H1 (cell line): ENCODE results near the gene GCK. TPM values are rescaled to one million over a fixed set of nuclear protein-coding genes. Genes with fewer than 3 reads are reported as not detected.

ENCODE experiments used
- CTCF ChIA-PET: fragments of 300-600 bp; sonication (Branson Sonifier 250); formaldehyde crosslinking; loops from one replicate; lab custom pipeline; 2021; ENCODE audit not compliant: partially characterized antibody; lab: Charles Lee
- POLR2A ChIA-PET: fragments of 300-600 bp; sonication (Branson Sonifier 250); formaldehyde crosslinking; loops from one replicate; lab custom pipeline; 2021; ENCODE audit warnings: inconsistent platforms; ENCODE audit not compliant: partially characterized antibody; lab: Charles Lee
- DNase-seq, 2 experiments: peaks; one replicate each; pipeline versions ENCODE4 v3.0.0 to v3.0.0-alpha.2; 2010 to 2022; ENCODE audit warnings: low spot score in 2 of 2, low read depth in 1 of 2, mixed read lengths in 1 of 2
- FAIRE-seq: peaks from 2 replicates; lab custom pipeline; 2011; peaks lifted over from hg19 to GRCh38; lab: Jason Lieb, UNC
- H2AFZ ChIP-seq: 2 replicates; pipeline ENCODE4 v1.8.1; 2012; ENCODE audit warnings: low read length, inconsistent platforms
- H2AK5ac ChIP-seq: 2 replicates; pipeline ENCODE4 v1.6.1; 2013; ENCODE audit warnings: low read depth, low read length
- H2BK120ac ChIP-seq: replicated peaks from 2 replicates; pipeline ENCODE3; 2013; ENCODE audit warnings: low read depth, low read length, inconsistent platforms
- H2BK12ac ChIP-seq: 2 replicates; pipeline ENCODE4 v1.6.1; 2013; ENCODE audit warnings: low read depth, low read length
- H2BK15ac ChIP-seq: 2 replicates; pipeline ENCODE4 v1.6.1; 2013; ENCODE audit warnings: low read length
- H2BK20ac ChIP-seq: 2 replicates; pipeline ENCODE4 v1.6.1; 2013; ENCODE audit warnings: low read length
- H2BK5ac ChIP-seq: 2 replicates; pipeline ENCODE4 v1.6.1; 2013; ENCODE audit warnings: low read depth, low read length
- H3K14ac ChIP-seq: 2 replicates; pipeline ENCODE4 v1.6.1; 2013; ENCODE audit warnings: inconsistent platforms; ENCODE audit not compliant: insufficient read length
- H3K18ac ChIP-seq: 2 replicates; pipeline ENCODE4 v1.6.1; 2013; ENCODE audit warnings: low read length; ENCODE audit errors: extremely low read depth
- H3K23ac ChIP-seq: 2 replicates; pipeline ENCODE4 v1.6.1; 2013; ENCODE audit warnings: inconsistent platforms; ENCODE audit not compliant: insufficient read length
- H3K23me2 ChIP-seq: 2 replicates; pipeline ENCODE4 v1.6.1; 2013; ENCODE audit warnings: low read depth, low read length
- H3K27ac ChIP-seq: 2 replicates; pipeline ENCODE4 v1.6.1; 2011; ENCODE audit warnings: low read depth, low read length, inconsistent platforms
- H3K27me3 ChIP-seq, 4 experiments: replicated peaks in 1 of 4; 1 replicate in 1 of 4; 2 replicates in 3 of 4; pipeline versions ENCODE4 v1.6.1 to v1.8.1; 2011 to 2013; ENCODE audit warnings: low read length in 3 of 4, mild to moderate bottlenecking in 3 of 4, inconsistent platforms in 2 of 4, mixed read lengths in 2 of 4, moderate library complexity in 1 of 4; ENCODE audit not compliant: control insufficient read depth in 3 of 4, insufficient read depth in 3 of 4; ENCODE audit errors: extremely low read depth in 1 of 4
- H3K36me3 ChIP-seq, 4 experiments: 2 replicates each; pipeline versions ENCODE4 v1.6.1 to v1.8.1; 2011 to 2013; ENCODE audit warnings: mild to moderate bottlenecking in 4 of 4, low read length in 3 of 4, moderate library complexity in 2 of 4, control low read depth in 1 of 4, inconsistent platforms in 1 of 4; ENCODE audit not compliant: insufficient read depth in 4 of 4, control insufficient read depth in 2 of 4
- H3K4ac ChIP-seq: replicated peaks from 2 replicates; pipeline ENCODE3; 2013; ENCODE audit warnings: low read length, low read depth, mixed read lengths, inconsistent platforms; ENCODE audit not compliant: insufficient read length
- H3K4me1 ChIP-seq, 4 experiments: replicated peaks in 1 of 4; 1 replicate in 1 of 4; 2 replicates in 3 of 4; pipeline versions ENCODE4 v1.6.1 to v1.8.1; 2011 to 2013; ENCODE audit warnings: low read length in 3 of 4, inconsistent platforms in 2 of 4, mixed read lengths in 1 of 4; ENCODE audit not compliant: insufficient read depth in 4 of 4, control insufficient read depth in 3 of 4
- H3K4me2 ChIP-seq, 2 experiments: 2 replicates each; pipeline versions ENCODE4 v1.6.1 to v1.8.1; 2011 to 2013; ENCODE audit warnings: low read depth in 2 of 2, low read length in 2 of 2, control low read depth in 1 of 2, inconsistent platforms in 1 of 2, mild to moderate bottlenecking in 1 of 2; ENCODE audit not compliant: insufficient read depth in 1 of 2
- H3K4me3 ChIP-seq, 4 experiments: fragments of 200-600, 300-600 bp in 1 of 4; sonication (generic), shearing (Covaris generic), sonication (Bioruptor Twin) in 1 of 4; 2 replicates each; pipeline versions ENCODE4 v1.5.1 to v1.8.1; 2011 to 2016; ENCODE audit warnings: low read length in 4 of 4, low read depth in 3 of 4, control low read depth in 2 of 4, inconsistent platforms in 2 of 4, mild to moderate bottlenecking in 2 of 4, mixed read lengths in 1 of 4, moderate library complexity in 1 of 4; ENCODE audit not compliant: insufficient read depth in 2 of 4; ENCODE audit errors: extremely low read depth in 1 of 4
- H3K56ac ChIP-seq: replicated peaks from 2 replicates; pipeline ENCODE3; 2013; ENCODE audit warnings: low read depth, mild to moderate bottlenecking, mixed read lengths, low read length, inconsistent platforms; ENCODE audit not compliant: insufficient read length
- H3K79me1 ChIP-seq: 2 replicates; pipeline ENCODE4 v1.6.1; 2013; ENCODE audit warnings: low read depth, low read length, control low read depth
- H3K79me2 ChIP-seq, 2 experiments: 2 replicates each; pipeline versions ENCODE4 v1.6.1 to v1.8.1; 2012 to 2013; ENCODE audit warnings: low read length in 2 of 2, mild to moderate bottlenecking in 2 of 2, inconsistent platforms in 1 of 2; ENCODE audit not compliant: insufficient read depth in 2 of 2, control insufficient read depth in 1 of 2
- H3K9ac ChIP-seq, 4 experiments: replicated peaks in 1 of 4; 1 replicate in 1 of 4; 2 replicates in 3 of 4; pipeline versions ENCODE4 v1.6.1 to v1.8.1; 2011 to 2013; ENCODE audit warnings: low read depth in 3 of 4, low read length in 3 of 4, control low read depth in 2 of 4, mild to moderate bottlenecking in 2 of 4, moderate library complexity in 2 of 4, inconsistent platforms in 1 of 4; ENCODE audit errors: extremely low read depth in 1 of 4
- H3K9me3 ChIP-seq, 2 experiments: 2 replicates each; pipeline versions ENCODE4 v1.6.1 to v1.8.1; 2012 to 2013; ENCODE audit warnings: mild to moderate bottlenecking in 2 of 2, moderate library complexity in 2 of 2, control low read depth in 1 of 2, inconsistent platforms in 1 of 2, low read depth in 1 of 2, low read length in 1 of 2, mixed read lengths in 1 of 2; ENCODE audit not compliant: insufficient read depth in 2 of 2
- H4K20me1 ChIP-seq, 2 experiments: replicated peaks in 1 of 2; 2 replicates each; pipeline versions ENCODE3 to v1.8.1; 2011 to 2013; ENCODE audit warnings: inconsistent platforms in 2 of 2, low read length in 2 of 2, mild to moderate bottlenecking in 1 of 2; ENCODE audit not compliant: insufficient read depth in 2 of 2, control insufficient read depth in 1 of 2
- H4K5ac ChIP-seq: 2 replicates; pipeline ENCODE4 v1.6.1; 2013; ENCODE audit warnings: low read length, low read depth, mixed read lengths, inconsistent platforms; ENCODE audit not compliant: insufficient read length
- H4K8ac ChIP-seq: 2 replicates; pipeline ENCODE4 v1.8.0; 2013; ENCODE audit warnings: mild to moderate bottlenecking, moderate library complexity, low read length, inconsistent platforms; ENCODE audit not compliant: insufficient read depth; ENCODE audit errors: extremely low read depth
- H4K91ac ChIP-seq: replicated peaks from 2 replicates; pipeline ENCODE3; 2013; ENCODE audit warnings: low read length, mixed read lengths, inconsistent platforms; ENCODE audit not compliant: insufficient read length
- CBX5 ChIP-seq: fragments of 300-800, 300-1000 bp; sonication (generic); IDR thresholded peaks from 2 replicates; pipeline ENCODE4 v1.7.1; 2016; ENCODE audit warnings: antibody characterized with exemption, low read length, low read depth
- SAP30 ChIP-seq: fragments of 300-600 bp; sonication (generic); IDR thresholded peaks from 2 replicates; pipeline ENCODE4 v1.7.1; 2012; ENCODE audit warnings: low read length, moderate library complexity, mild to moderate bottlenecking, inconsistent platforms; ENCODE audit not compliant: insufficient read depth, insufficient replicate concordance
- WGBS, 2 experiments: shearing (Covaris generic) in 1 of 2; methylation state at CpG; one replicate each; pipeline versions ENCODE4 v1.1.6 to v1.1.7; 2013 to 2015; ENCODE audit warnings: low lambda C conversion rate in 2 of 2, mixed read lengths in 2 of 2, inconsistent platforms in 1 of 2, low coverage in 1 of 2, missing lambda C conversion rate in 1 of 2; ENCODE audit not compliant: insufficient replicate concordance in 2 of 2, insufficient coverage in 1 of 2, insufficient read length in 1 of 2; ENCODE audit errors: extremely low coverage in 1 of 2, missing lambda C conversion rate in 1 of 2; 5-methylcytosine and 5-hydroxymethylcytosine counted together
- polyA plus RNA-seq, 7 experiments: library from polyadenylated mRNA; depleted of rRNA in 3 of 7; stranded (reverse) in 5 of 7; unstranded in 2 of 7; fragments of >200 nt in 5 of 7; fragments of 200-250 nt in 2 of 7; gene quantifications; 1 replicate in 5 of 7; 2 replicates in 1 of 7; 4 replicates in 1 of 7; pipeline versions ENCODE4 v1.2.1 to v1.2.3, GENCODE V29; 2011 to 2013; ENCODE audit warnings: missing spikeins in 2 of 7, mixed read lengths in 2 of 7
- total RNA-seq: library from RNA; stranded (reverse); fragmentation: NEBNext Ultra II Directional; extraction: Animal tissue kit (Norgen Biotek cat#: 25700); gene quantifications from 2 replicates; pipeline ENCODE4 v1.2.1, GENCODE V29; 2021

The GCK gene
- total and polyA plus RNA-seq, 2 of the 8 experiments (the other 6 are each of a cell fraction or from before 2014, with no cell fraction given), result 2.4 to 4.9 TPM

- Histone ChIP-seq H2BK20ac (no peak overlapping the region), H3K4me3 (no peak overlapping the region), H4K20me1 (no peaks in the 10 kb centered on the region), H2AK5ac (no peak overlapping the region), H2BK5ac (no peak overlapping the region), H3K9ac (no peak overlapping the region), H3K18ac (no peak overlapping the region), H3K79me2 (no peaks in the 10 kb centered on the region), H3K23ac (no peak overlapping the region), H3K9me3 (no peaks in the 10 kb centered on the region), H3K23me2 (no peaks in the 10 kb centered on the region), H4K8ac (no peak overlapping the region; the same call in 1 of the 2 replicates), H2AFZ (no peak overlapping the region), H3K36me3 (no peaks in the 10 kb centered on the region), H3K4me1 (no peaks in the 10 kb centered on the region; a peak in 1 of 7 replicates), H2BK120ac (no peak overlapping the region), H4K91ac (no peak overlapping the region), H2BK12ac (no peak overlapping the region), H4K5ac (no peak overlapping the region), H3K14ac (no peak overlapping the region), H3K56ac (no peak overlapping the region), H2BK15ac (no peak overlapping the region), H3K4ac (no peak overlapping the region), H3K27me3 (peaks cover 0 to 3% (median 2%) of the 10 kb centered on the region in 4 experiments; a peak in 2 of 7 replicates), H3K4me2 (no peak overlapping the region), H3K27ac (no peak overlapping the region), H3K79me1 (no peaks in the 10 kb centered on the region)
- DNase-seq, result no peak
- FAIRE-seq, result no peak
- ChIA-PET CTCF (interaction anchor here (0.6 to 4.3 kb wide), 12 partner anchors 8 to 202 kb away, joined by 3 to 46 read pairs (median 4); no protein-coding TSS in a partner anchor), POLR2A (no interaction called here)
- 88% methylated on average over 3 of the region's 3 CpGs; no CpG with 5 or more reads in 1 of the 2 experiments for WGBS, 2 experiments
- TF ChIP-seq SAP30 (no peak), CBX5 (no peak)
Measured at GRCh38 chr7:44194562-44195145, 5.4 kb upstream of the GCK start.
